Keratinocyte (primary cell): ENCODE data around the gene ABR.

Experiments
- EZH2 ChIP-seq: IDR thresholded peaks from one replicate; pipeline ENCODE4 v1.6.1; 2012; ENCODE audit warnings: inconsistent platforms, mild to moderate bottlenecking, low read length, moderate library complexity
- TF ChIP-seq, protein P1 (sequence below), 3 experiments: IDR thresholded peaks in 1 of 3; conservative IDR thresholded peaks in 1 of 3; optimal IDR thresholded peaks in 1 of 3; 2 replicates in 2 of 3; 3 replicates in 1 of 3; pipeline versions ENCODE3 to v1.5.1; 2011; ENCODE audit warnings: low read length in 3 of 3, mild to moderate bottlenecking in 3 of 3, moderate library complexity in 2 of 3, control low read depth in 1 of 3, inconsistent platforms in 1 of 3; ENCODE audit not compliant: insufficient read depth in 2 of 3; ENCODE audit errors: extremely low read depth in 1 of 3

DNA sequence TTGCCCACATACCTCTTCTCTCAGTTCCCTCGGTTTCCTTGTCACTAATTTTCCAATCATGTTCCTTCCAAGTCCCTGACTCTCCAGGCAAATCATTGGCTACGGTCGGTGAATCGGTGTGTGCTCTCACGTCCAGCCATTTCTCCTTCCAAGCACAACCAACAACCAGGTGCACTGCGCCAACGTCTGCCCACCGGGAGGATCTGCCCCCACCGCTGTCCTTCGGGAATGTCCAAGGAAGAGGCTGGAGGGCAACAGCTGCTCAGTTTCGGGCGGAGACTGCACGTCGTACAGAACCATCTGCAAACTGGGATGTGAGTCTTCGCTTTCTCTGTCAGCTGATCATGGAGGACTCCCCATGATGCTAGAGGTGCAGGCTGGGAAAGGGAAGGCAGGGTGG, 191.8 kb downstream of the ABR start:
- TF ChIP-seq, protein P1, sequence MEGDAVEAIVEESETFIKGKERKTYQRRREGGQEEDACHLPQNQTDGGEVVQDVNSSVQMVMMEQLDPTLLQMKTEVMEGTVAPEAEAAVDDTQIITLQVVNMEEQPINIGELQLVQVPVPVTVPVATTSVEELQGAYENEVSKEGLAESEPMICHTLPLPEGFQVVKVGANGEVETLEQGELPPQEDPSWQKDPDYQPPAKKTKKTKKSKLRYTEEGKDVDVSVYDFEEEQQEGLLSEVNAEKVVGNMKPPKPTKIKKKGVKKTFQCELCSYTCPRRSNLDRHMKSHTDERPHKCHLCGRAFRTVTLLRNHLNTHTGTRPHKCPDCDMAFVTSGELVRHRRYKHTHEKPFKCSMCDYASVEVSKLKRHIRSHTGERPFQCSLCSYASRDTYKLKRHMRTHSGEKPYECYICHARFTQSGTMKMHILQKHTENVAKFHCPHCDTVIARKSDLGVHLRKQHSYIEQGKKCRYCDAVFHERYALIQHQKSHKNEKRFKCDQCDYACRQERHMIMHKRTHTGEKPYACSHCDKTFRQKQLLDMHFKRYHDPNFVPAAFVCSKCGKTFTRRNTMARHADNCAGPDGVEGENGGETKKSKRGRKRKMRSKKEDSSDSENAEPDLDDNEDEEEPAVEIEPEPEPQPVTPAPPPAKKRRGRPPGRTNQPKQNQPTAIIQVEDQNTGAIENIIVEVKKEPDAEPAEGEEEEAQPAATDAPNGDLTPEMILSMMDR (optimal IDR thresholded peaks at IDR 0.05 in 1 of 3, IDR thresholded peaks at IDR 0.05 in 1 of 3, conservative IDR thresholded peaks at IDR 0.05 in 1 of 3; ENCODE audit: extremely low read depth in 1 of 3, insufficient read depth in 2 of 3, low read length in 3 of 3): no peak
- TF ChIP-seq EZH2: no peak
